GM10248 (cell line): ENCODE measurements around the gene PCDHGC5.

ENCODE experiments used
- CTCF ChIA-PET: fragments of 300-600 bp; sonication (Branson Sonifier 250); formaldehyde crosslinking; extraction: SDS; loops from one replicate; lab custom pipeline; 2021; ENCODE audit warnings: antibody characterized with exemption; lab: Yijun Ruan, JAX
- POLR2A ChIA-PET: fragments of 350-650 bp; sonication (Branson Sonifier 250); formaldehyde crosslinking; extraction: SDS; loops from one replicate; lab custom pipeline; 2020; ENCODE audit warnings: antibody characterized with exemption; lab: Yijun Ruan, JAX
- DNase-seq: peaks from one replicate; pipeline ENCODE4 v3.0.0; 2012; ENCODE audit errors: extremely low spot score
- TF ChIP-seq, protein P1 (sequence below): IDR thresholded peaks from 2 replicates; pipeline ENCODE4 v1.5.1; 2012; ENCODE audit warnings: mild to moderate bottlenecking, low read depth; ENCODE audit errors: extremely low read depth, missing control alignments, control extremely low read depth

The PCDHGC5 gene

DNA sequence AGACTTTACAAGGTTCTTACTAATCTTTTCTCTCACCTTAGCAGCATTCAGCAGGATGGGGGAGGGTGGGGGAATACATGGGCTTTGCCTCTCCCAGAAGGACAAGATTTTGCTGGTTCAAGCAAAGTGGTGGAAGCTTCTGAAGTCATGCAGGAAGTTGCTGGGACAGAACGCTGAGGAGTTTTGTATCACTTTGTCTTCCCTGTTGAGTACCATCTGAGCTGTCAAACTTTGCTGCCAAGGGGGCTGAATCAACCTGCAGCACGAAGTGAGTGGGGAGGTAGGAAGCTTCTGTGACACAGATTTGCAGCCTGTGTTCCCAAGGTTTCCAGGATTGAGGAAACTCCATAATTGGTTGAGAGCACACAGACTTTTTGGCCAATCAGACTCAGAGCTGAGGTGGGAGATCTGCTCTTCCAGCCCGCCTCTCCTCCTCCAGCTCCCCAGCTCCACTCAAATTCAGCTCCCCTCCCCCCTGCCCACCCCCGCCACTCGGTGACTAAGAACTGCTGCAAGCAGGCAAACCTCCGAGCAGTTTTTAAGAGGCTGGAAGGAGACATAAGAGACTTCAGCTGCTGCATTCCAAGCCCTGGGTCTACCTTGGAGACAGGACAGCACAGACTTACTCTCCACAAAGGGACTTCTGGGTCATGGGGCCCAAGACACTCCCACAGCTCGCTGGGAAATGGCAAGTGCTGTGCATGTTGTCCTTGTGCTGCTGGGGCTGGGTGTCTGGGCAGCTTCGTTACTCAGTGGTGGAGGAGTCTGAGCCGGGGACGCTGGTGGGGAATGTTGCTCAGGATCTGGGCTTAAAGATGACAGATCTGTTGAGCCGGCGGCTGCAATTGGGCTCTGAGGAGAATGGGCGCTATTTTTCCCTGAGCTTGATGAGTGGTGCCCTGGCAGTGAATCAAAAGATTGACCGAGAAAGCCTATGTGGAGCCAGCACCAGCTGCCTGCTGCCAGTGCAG, at the start of gene PCDHGC5:
TSS of gene PCDHGC5 (plus strand) at position 491 of the 971 bp plus-strand sequence. CDS start at position 651, 160 bp downstream.
- POLR2A ChIA-PET: no interaction called here
- CTCF ChIA-PET: interaction anchor here (0.8 to 2.1 kb wide), 7 partner anchors 13 to 169 kb away, joined by 3 to 9 read pairs (median 3); partner anchors contain the start of genes PCDHGA1, PCDHGB7 and PCDHGC3
- DNase-seq: peak; percentile 13
- TF ChIP-seq, protein P1, sequence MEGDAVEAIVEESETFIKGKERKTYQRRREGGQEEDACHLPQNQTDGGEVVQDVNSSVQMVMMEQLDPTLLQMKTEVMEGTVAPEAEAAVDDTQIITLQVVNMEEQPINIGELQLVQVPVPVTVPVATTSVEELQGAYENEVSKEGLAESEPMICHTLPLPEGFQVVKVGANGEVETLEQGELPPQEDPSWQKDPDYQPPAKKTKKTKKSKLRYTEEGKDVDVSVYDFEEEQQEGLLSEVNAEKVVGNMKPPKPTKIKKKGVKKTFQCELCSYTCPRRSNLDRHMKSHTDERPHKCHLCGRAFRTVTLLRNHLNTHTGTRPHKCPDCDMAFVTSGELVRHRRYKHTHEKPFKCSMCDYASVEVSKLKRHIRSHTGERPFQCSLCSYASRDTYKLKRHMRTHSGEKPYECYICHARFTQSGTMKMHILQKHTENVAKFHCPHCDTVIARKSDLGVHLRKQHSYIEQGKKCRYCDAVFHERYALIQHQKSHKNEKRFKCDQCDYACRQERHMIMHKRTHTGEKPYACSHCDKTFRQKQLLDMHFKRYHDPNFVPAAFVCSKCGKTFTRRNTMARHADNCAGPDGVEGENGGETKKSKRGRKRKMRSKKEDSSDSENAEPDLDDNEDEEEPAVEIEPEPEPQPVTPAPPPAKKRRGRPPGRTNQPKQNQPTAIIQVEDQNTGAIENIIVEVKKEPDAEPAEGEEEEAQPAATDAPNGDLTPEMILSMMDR: no peak

- DNase-seq: no peak
- ChIA-PET CTCF (interaction anchor here (1.4 kb wide), 1 partner anchor 118 kb away, joined by 3 read pairs; no protein-coding TSS in a partner anchor), POLR2A (no interaction called here)
- TF ChIP-seq, protein P1: no peak
Measured at GRCh38 chr5:141439411-141440141, 49.3 kb upstream of the PCDHGC5 start.

- ChIA-PET POLR2A (no interaction called here), CTCF (no interaction called here)
- TF ChIP-seq, protein P1: no peak
- DNase-seq: no peak
Measured at GRCh38 chr5:141440341-141440740, 48.5 kb upstream of the PCDHGC5 start.

DNA sequence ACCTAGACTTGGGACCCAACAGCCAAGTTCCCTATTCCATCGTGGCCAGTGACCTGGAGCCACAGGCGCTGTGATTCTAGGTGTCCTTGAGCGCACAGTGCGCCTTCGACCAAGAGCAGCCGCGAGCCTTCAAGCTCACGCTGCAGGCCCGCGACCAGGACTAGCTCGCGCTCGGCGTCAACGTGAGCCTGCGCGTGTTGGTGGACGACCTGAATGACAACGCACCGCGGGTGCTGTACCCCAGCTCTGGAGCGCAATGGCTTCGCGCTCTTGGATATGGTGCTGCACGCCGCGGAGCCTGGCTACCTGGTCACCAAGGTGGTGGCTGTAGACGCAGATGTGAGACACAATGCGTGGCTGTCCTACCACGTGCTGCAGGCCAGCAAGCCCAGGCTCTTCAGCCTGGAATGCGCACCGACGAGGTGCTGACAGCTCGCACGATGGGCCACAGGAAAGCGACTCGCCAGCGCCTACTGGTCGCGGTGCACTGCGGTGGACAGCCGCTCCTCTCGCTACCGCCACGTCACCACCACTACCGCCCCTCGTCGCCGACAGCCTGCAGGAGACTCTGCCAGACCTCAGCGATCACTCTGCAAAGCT, 47.2 kb upstream of the PCDHGC5 start:
- POLR2A ChIA-PET: no interaction called here
- TF ChIP-seq, protein P1: no peak
- CTCF ChIA-PET: interaction anchor here (0.9 to 1.4 kb wide), 2 partner anchors 21 to 122 kb away, joined by 3 to 5 read pairs; partner anchors contain the start of gene PCDHGA11
- DNase-seq: no peak

DNA sequence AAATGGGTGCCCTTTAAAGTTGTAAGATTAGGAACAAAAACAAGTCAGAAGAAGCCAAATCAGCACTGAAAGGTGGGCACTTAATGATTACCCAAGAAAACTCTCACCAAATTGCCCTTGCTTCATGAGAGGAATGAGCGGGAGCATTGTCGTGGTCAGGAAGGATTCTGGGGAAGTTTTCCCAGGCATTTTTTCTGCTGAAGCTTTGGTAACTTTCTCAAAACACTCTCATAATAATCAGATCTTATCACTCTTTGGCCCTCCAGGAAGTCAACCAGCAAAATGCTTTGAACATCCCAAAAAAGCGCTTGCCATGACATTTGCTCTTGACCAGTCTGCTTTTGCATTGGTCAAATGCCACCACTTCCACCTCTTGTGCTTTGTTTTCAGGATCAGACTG, 23.5 kb upstream of the PCDHGC5 start:
- TF ChIP-seq, protein P1: no peak
- ChIA-PET POLR2A (no interaction called here), CTCF (interaction anchor here (1.1 to 2.0 kb wide), 3 partner anchors 10 to 98 kb away, joined by 6 to 7 read pairs (median 7); partner anchors contain the start of gene PCDHGC3)
- no peak for DNase-seq
